Endothelial cell of umbilical vein (primary cell): Measurements from ENCODE around the gene KNTC1. TPM values are rescaled to one million over a fixed set of nuclear protein-coding genes. Genes with fewer than 3 reads are reported as not detected.

Source experiments
- BruUV-seq: library from RNA; stranded (reverse); fragments of 400-500 nt; replicated peaks from 2 replicates; lab custom pipeline; 2021; lab: Mats Ljungman, UMichigan
- CTCF ChIA-PET: fragments of 300-600, 350-600 bp; sonication (Branson Sonifier 250); formaldehyde crosslinking; loops from one replicate; lab custom pipeline; 2021; ENCODE audit warnings: antibody characterized with exemption, inconsistent platforms; lab: Charles Lee
- POLR2A ChIA-PET: fragments of 300-600, 350-600 bp; sonication (Branson Sonifier 250); formaldehyde crosslinking; loops from one replicate; lab custom pipeline; 2021; ENCODE audit warnings: antibody characterized with exemption, inconsistent platforms; lab: Charles Lee
- DNase-seq: peaks from one replicate; pipeline ENCODE4 v3.0.0-alpha.2; 2011; ENCODE audit warnings: low read depth, low spot score
- FAIRE-seq: peaks from 2 replicates; lab custom pipeline; 2011; peaks lifted over from hg19 to GRCh38; lab: Jason Lieb, UNC
- H2AFZ ChIP-seq: 2 replicates; pipeline ENCODE4 v1.6.0; 2012; ENCODE audit warnings: low read depth, low read length, control low read depth, inconsistent platforms
- H3K27ac ChIP-seq: 2 replicates; pipeline ENCODE4 v1.5.1; 2011; ENCODE audit warnings: low read depth, mild to moderate bottlenecking, control low read depth, low read length, moderate library complexity; ENCODE audit not compliant: insufficient read depth
- H3K27me3 ChIP-seq, 2 experiments: 2 replicates each; pipeline versions ENCODE4 v1.6.0 to v1.6.1; 2011; ENCODE audit warnings: low read length in 2 of 2, mixed read lengths in 1 of 2; ENCODE audit not compliant: control insufficient read depth in 2 of 2, insufficient read depth in 2 of 2
- H3K36me3 ChIP-seq, 2 experiments: 2 replicates in 1 of 2; 3 replicates in 1 of 2; pipeline ENCODE4 v1.5.1; 2011; ENCODE audit warnings: low read length in 2 of 2, mild to moderate bottlenecking in 1 of 2, moderate library complexity in 1 of 2; ENCODE audit not compliant: control insufficient read depth in 2 of 2, insufficient read depth in 2 of 2; ENCODE audit errors: extremely low read depth in 1 of 2
- H3K4me1 ChIP-seq: 3 replicates; pipeline ENCODE4 v1.5.1; 2011; ENCODE audit warnings: mild to moderate bottlenecking, low read length; ENCODE audit not compliant: control insufficient read depth, insufficient read depth; ENCODE audit errors: extremely low read depth
- H3K4me2 ChIP-seq: 2 replicates; pipeline ENCODE4 v1.6.1; 2011; ENCODE audit warnings: low read length, control low read depth, mixed read lengths; ENCODE audit not compliant: insufficient read depth
- H3K4me3 ChIP-seq, 3 experiments: fragments of 200-600 bp in 1 of 3; sonication (generic), shearing (Covaris generic) in 1 of 3; replicated peaks in 1 of 3; 2 replicates each; pipeline ENCODE4 v1.5.1; 2011 to 2016; ENCODE audit warnings: control low read depth in 3 of 3, low read length in 3 of 3, mild to moderate bottlenecking in 2 of 3, inconsistent platforms in 1 of 3, low read depth in 1 of 3, moderate library complexity in 1 of 3; ENCODE audit not compliant: insufficient read depth in 1 of 3
- H3K79me2 ChIP-seq: 2 replicates; pipeline ENCODE4 v1.6.0; 2012; ENCODE audit warnings: low read length, inconsistent platforms; ENCODE audit not compliant: control insufficient read depth, insufficient read depth
- H3K9ac ChIP-seq: replicated peaks from 2 replicates; pipeline ENCODE3; 2011; ENCODE audit warnings: low read length, control low read depth; ENCODE audit not compliant: insufficient read depth; ENCODE audit errors: extremely low read depth
- H3K9me1 ChIP-seq: replicated peaks from 3 replicates; pipeline ENCODE4 v1.6.0; 2011; ENCODE audit warnings: mild to moderate bottlenecking, low read length; ENCODE audit not compliant: control insufficient read depth, insufficient read depth; ENCODE audit errors: extremely low read depth
- H3K9me3 ChIP-seq: replicated peaks from 2 replicates; pipeline ENCODE4 v1.5.1; 2012; ENCODE audit warnings: low read length, inconsistent platforms; ENCODE audit not compliant: control insufficient read depth, insufficient read depth
- H4K20me1 ChIP-seq: replicated peaks from 2 replicates; pipeline ENCODE3; 2011; ENCODE audit warnings: mild to moderate bottlenecking, low read length; ENCODE audit not compliant: control insufficient read depth, insufficient read depth; ENCODE audit errors: extremely low read depth
- CTCF ChIP-seq, 2 donors: IDR thresholded peaks; 1 replicate in 1 of 2; 2 replicates in 1 of 2; pipeline ENCODE4 v1.5.1; 2011; ENCODE audit warnings: low read length in 2 of 2, mild to moderate bottlenecking in 2 of 2, moderate library complexity in 2 of 2, control low read depth in 1 of 2, inconsistent platforms in 1 of 2, low read depth in 1 of 2; ENCODE audit not compliant: insufficient read depth in 1 of 2; ENCODE audit errors: extremely low read depth in 1 of 2
- EZH2 ChIP-seq: IDR thresholded peaks from 2 replicates; pipeline ENCODE4 v1.6.1; 2012; ENCODE audit warnings: borderline replicate concordance, low read depth, mild to moderate bottlenecking, moderate library complexity, low read length, inconsistent platforms; ENCODE audit not compliant: severe bottlenecking
- FOS ChIP-seq: IDR thresholded peaks from 2 replicates; pipeline ENCODE4 v1.6.1; 2011; ENCODE audit warnings: mild to moderate bottlenecking, low read length, moderate library complexity, borderline replicate concordance; ENCODE audit not compliant: insufficient read depth
- GATA2 ChIP-seq: IDR thresholded peaks from 2 replicates; pipeline ENCODE4 v1.7.0; 2011; ENCODE audit warnings: low read depth, mild to moderate bottlenecking, moderate library complexity, mixed read lengths, low read length; ENCODE audit not compliant: insufficient read length, insufficient read depth
- JUN ChIP-seq: IDR thresholded peaks from 2 replicates; pipeline ENCODE4 v1.6.1; 2011; ENCODE audit warnings: borderline replicate concordance, low read depth; ENCODE audit not compliant: insufficient read length, insufficient read depth
- MAX ChIP-seq: IDR thresholded peaks from 2 replicates; pipeline ENCODE4 v1.6.1; 2011; ENCODE audit not compliant: insufficient read depth, insufficient read length
- MYC ChIP-seq: IDR thresholded peaks from one replicate; pipeline ENCODE4 v1.6.1; 2011; ENCODE audit warnings: mild to moderate bottlenecking, low read depth, low read length
- POLR2A ChIP-seq: IDR thresholded peaks from 2 replicates; pipeline ENCODE4 v1.6.1; 2012; ENCODE audit warnings: low read depth, mild to moderate bottlenecking, control low read depth, low read length
- POLR2AphosphoS5 ChIP-seq: IDR thresholded peaks from 2 replicates; pipeline ENCODE4 v1.6.1; 2012; ENCODE audit warnings: low read depth, mild to moderate bottlenecking, control low read depth, low read length, moderate library complexity; ENCODE audit not compliant: insufficient read depth
- dilution Hi-C: fragments of 300-500 bp; cut with MboI; formaldehyde crosslinking; loops from one replicate; pipeline ENCODE4 v1.15.0; 2019; ENCODE audit warnings: low sequenced_read_pairs; ENCODE audit not compliant: extremely low pct_ligation_motif_present
- intact Hi-C: fragments of 100-400 bp; cut with micrococcal nuclease; formaldehyde crosslinking; loops from one replicate; pipeline ENCODE4 v1.10.0; 2022
- polyA plus RNA-seq, 4 experiments: library from polyadenylated mRNA; depleted of rRNA in 3 of 4; stranded (reverse) in 3 of 4; unstranded in 1 of 4; fragments of >200 nt; gene quantifications; 2 replicates each; pipeline versions ENCODE4 v1.2.1 to v1.2.3, GENCODE V29; 2011 to 2012; ENCODE audit warnings: missing spikeins in 1 of 4
- total RNA-seq: library from RNA; stranded (reverse); gene quantifications from 2 replicates; pipeline ENCODE4 v1.2.3, GENCODE V29; 2021

KNTC1 gene
- total and polyA plus RNA-seq, 2 donors (not counting 3 experiments of a cell fraction or from before 2014, with no cell fraction given), result 15.5 to 52.9 TPM

GRCh38 chr12:122669397-122670070, 142.5 kb downstream of the KNTC1 start:
- Histone ChIP-seq H3K27me3 (peaks cover 0 to 2% of the 10 kb centered on the region in 2 experiments), H3K4me2 (no peak overlapping the region), H3K4me1 (no peaks in the 10 kb centered on the region), H3K9me1 (no peaks in the 10 kb centered on the region), H3K4me3 (no peak overlapping the region), H4K20me1 (no peaks in the 10 kb centered on the region), H3K36me3 (no peaks in the 10 kb centered on the region), H3K9me3 (no peaks in the 10 kb centered on the region), H2AFZ (no peak overlapping the region), H3K27ac (no peak overlapping the region), H3K79me2 (no peaks in the 10 kb centered on the region), H3K9ac (no peak overlapping the region)
- POLR2A ChIA-PET, result no interaction called here
- intact Hi-C loops, result no loop called here
- dilution Hi-C loops, result no loop called here
- no peak for FAIRE-seq
- no peak for DNase-seq
- CTCF ChIA-PET, result interaction anchor here (1.0 to 2.3 kb wide), 3 partner anchors 9 to 83 kb away, joined by 3 to 4 read pairs (median 4); partner anchors contain the start of gene DENR
- TF ChIP-seq MYC (no peak), GATA2 (no peak), JUN (no peak)
- no TSS peak for BruUV-seq

GRCh38 chr12:122672515-122672914, 145.5 kb downstream of the KNTC1 start:
- no peaks in the 10 kb centered on the region for H3K9me1 ChIP-seq
- ChIA-PET POLR2A (no interaction called here), CTCF (interaction anchor here (0.9 kb wide), 1 partner anchor 102 kb away, joined by 4 read pairs; the partner anchor contains the start of gene CCDC62)
- no peak overlapping the region for H2AFZ ChIP-seq
- H3K4me2 ChIP-seq, result no peak overlapping the region
- peaks cover 0 to 2% of the 10 kb centered on the region in 2 experiments for H3K27me3 ChIP-seq
- no peaks in the 10 kb centered on the region for H3K4me1 ChIP-seq
- H3K27ac ChIP-seq, result no peak overlapping the region
- H3K9me3 ChIP-seq, result no peaks in the 10 kb centered on the region
- FAIRE-seq (no peak), DNase-seq (no peak)
- no peak overlapping the region for H3K4me3 ChIP-seq
- dilution Hi-C loops, result no loop called here
- BruUV-seq, result no TSS peak
- no peak overlapping the region for H3K9ac ChIP-seq
- no peak for TF ChIP-seq MYC
- TF ChIP-seq POLR2A, result no peak
- TF ChIP-seq FOS, result no peak
- TF ChIP-seq POLR2AphosphoS5, result no peak
- no peak for TF ChIP-seq EZH2
- no peak for TF ChIP-seq JUN
- TF ChIP-seq MAX, result no peak
- TF ChIP-seq GATA2, result no peak
- no peak for TF ChIP-seq CTCF (IDR thresholded peaks at IDR 0.05; ENCODE audit: extremely low read depth in 1 of 2, insufficient read depth in 1 of 2, low read depth in 1 of 2, low read length in 2 of 2)
- no peaks in the 10 kb centered on the region for H4K20me1 ChIP-seq
- intact Hi-C loops, result no loop called here
- no peaks in the 10 kb centered on the region for H3K36me3 ChIP-seq
- H3K79me2 ChIP-seq, result no peaks in the 10 kb centered on the region
